GM04503 (cell line): ENCODE measurements around the gene ANKS1B.
"Not testable (repeated sequence)": the region's sequence is repeated elsewhere in the genome, so short reads cannot be mapped to it uniquely, and the experiment has no call there.

Experiments used
- DNase-seq: peaks from one replicate; pipeline ENCODE4 v3.0.0-alpha.2; 2012; ENCODE audit warnings: low read depth

ANKS1B gene

GRCh38 chr12:99759444-99759843 lies 225.3 kb downstream of the ANKS1B start:
- no peak for DNase-seq

- no peak for DNase-seq
Measured at GRCh38 chr12:99758997-99759396, 225.7 kb downstream of the ANKS1B start.

GRCh38 chr12:99752740-99753139 lies 232.0 kb downstream of the ANKS1B start:
- no peak for DNase-seq

- DNase-seq = no peak
Measured at GRCh38 chr12:99746538-99746937, 238.2 kb downstream of the ANKS1B start.

- DNase-seq = no peak
Measured at GRCh38 chr12:99745895-99746294, 238.8 kb downstream of the ANKS1B start.

GRCh38 chr12:99745121-99745520 lies 239.6 kb downstream of the ANKS1B start:
- DNase-seq = no peak

- no peak for DNase-seq
Measured at GRCh38 chr12:99736760-99737269, 247.9 kb downstream of the ANKS1B start.

GRCh38 chr12:99732131-99732530 lies 252.6 kb downstream of the ANKS1B start:
- no peak for DNase-seq

- no peak for DNase-seq
Measured at GRCh38 chr12:99722690-99723486, 261.8 kb downstream of the ANKS1B start.

- no peak for DNase-seq
Measured at GRCh38 chr12:99721715-99722275, 262.9 kb downstream of the ANKS1B start.

- not testable (repeated sequence) for DNase-seq
Measured at GRCh38 chr12:99720083-99720465, 264.7 kb downstream of the ANKS1B start.

- DNase-seq = not testable (repeated sequence)
Measured at GRCh38 chr12:99719411-99720082, 265.2 kb downstream of the ANKS1B start.

- DNase-seq = not testable (repeated sequence)
Measured at GRCh38 chr12:99715841-99716510, 268.8 kb downstream of the ANKS1B start.

- DNase-seq = not testable (repeated sequence)
Measured at GRCh38 chr12:99714921-99715320, 269.8 kb downstream of the ANKS1B start.

- no peak for DNase-seq
Measured at GRCh38 chr12:99713946-99714520, 270.7 kb downstream of the ANKS1B start.

- no peak for DNase-seq
Measured at GRCh38 chr12:99712281-99712680, 272.5 kb downstream of the ANKS1B start.

GRCh38 chr12:99711246-99711645 lies 273.5 kb downstream of the ANKS1B start:
- no peak for DNase-seq

- DNase-seq = no peak
Measured at GRCh38 chr12:99709619-99710018, 275.1 kb downstream of the ANKS1B start.

- no peak for DNase-seq
Measured at GRCh38 chr12:99709116-99709515, 275.6 kb downstream of the ANKS1B start.

GRCh38 chr12:99707883-99708282 lies 276.9 kb downstream of the ANKS1B start:
- no peak for DNase-seq

- DNase-seq = no peak
Measured at GRCh38 chr12:99706736-99707473, 277.8 kb downstream of the ANKS1B start.
